NOMO-1 (cell line): ENCODE measurements around the gene PCDHA2.
"Not testable (repeated sequence)": the region's sequence is repeated elsewhere in the genome, so short reads cannot be mapped to it uniquely, and the experiment has no call there.

Experiments
- DNase-seq, 2 experiments: peaks; one replicate each; lab custom pipeline; 2025; ENCODE audit not compliant: unreplicated experiment in 2 of 2; lab: John Stamatoyannopoulos, UW

Gene PCDHA2

GRCh38 chr5:140794595-140795258 lies at the start of gene PCDHA2:
Gene PCDHA2 (plus strand): TSS chr5:140794852.
- no peak for DNase-seq

DNA sequence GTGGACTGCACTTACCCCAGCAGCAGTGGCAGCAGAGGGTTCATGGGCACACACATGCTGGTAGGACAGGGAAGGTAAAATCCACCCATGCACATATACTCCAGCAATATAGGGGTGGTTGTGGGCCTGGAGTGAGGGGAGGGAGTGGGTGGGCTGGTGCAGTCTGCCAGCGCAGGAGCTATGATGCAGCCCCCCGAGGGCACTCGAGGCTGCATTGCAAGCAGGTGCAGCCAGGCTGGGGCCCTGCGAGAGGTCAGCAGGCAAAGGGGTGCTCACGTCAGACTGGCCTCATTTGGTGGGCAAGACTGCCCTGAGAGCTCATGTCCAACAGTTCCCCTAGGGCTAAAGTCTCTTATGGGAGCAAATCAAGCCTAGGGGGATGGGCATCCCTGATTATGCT lies 41.1 kb upstream of the PCDHA2 start:
- DNase-seq: no peak

GRCh38 chr5:140764177-140764973 lies 30.3 kb upstream of the PCDHA2 start:
- no peak for DNase-seq

DNA sequence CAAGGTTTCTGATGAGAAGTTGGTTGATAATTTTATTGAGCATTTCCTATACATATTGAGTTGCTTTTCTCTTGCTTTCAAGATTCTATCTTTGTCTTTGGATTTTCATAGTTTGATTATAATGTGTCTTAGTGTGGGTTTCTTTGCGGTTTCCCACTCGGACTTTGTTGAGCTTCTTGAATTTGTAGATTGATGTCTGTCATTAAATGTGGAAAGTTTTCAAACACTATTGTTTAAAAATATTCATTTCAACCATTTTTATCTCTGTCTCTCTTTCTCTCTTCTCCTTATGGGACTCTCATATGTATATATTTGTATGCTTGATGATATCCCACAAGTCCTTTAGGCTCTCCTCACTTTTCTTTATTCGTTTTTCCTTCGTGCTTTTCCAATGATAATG lies 27.2 kb upstream of the PCDHA2 start:
- no peak for DNase-seq

DNA sequence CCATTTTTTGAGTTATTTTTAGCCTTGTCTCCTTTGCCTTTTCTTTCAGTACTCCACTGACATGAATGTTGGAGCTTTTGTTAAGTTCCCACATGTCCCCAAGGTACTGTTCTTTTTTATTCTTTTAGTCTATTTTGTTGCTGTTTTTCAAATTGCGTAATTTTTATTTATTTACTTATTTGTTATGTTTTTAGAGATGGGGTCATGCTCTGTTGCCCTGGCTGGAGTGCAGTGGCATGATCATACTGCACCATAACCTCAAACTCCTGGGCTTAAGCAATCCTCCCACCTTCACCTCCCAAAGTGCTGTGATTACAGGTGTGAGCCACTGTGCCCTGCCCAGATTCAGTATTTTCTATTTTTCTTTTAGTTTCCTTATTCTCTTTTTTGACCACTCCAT lies 14.1 kb upstream of the PCDHA2 start:
- no peak for DNase-seq

DNA sequence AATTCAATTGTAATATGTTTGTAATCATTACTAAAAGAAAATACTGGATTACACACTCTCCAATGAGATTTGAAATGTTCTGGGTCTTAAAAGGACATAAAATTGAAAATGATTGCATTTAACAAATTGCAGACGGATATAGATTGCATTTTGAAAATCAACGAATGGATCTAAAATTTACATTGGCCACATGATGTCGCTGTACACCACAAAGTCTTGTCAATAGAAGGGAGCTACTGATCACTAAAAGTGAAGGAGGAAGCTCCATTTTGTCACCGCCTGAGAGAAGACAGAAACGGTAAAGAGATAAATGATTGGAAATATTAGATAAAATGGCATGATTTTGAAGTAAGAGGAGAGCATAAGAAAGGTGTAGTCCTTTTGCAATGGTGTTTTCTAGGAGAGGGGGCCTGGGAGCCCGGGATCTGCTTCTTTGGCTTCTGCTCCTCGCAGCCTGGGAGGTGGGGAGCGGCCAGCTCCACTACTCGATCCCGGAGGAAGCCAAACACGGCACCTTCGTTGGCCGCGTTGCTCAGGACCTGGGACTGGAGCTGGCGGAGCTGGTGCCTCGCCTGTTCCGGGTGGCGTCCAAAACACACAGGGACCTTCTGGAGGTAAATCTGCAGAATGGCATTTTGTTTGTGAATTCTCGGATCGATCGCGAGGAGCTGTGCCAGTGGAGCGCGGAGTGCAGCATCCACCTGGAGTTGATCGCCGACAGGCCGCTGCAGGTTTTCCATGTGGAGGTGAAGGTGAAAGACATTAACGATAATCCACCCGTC lies 8.6 kb upstream of the PCDHA2 start, which contains the start of gene PCDHA1:
PCDHA1 (plus strand) TSS at position 236 of the 782 bp plus-strand sequence.
- peak; percentile 12 to 53 for DNase-seq

DNA sequence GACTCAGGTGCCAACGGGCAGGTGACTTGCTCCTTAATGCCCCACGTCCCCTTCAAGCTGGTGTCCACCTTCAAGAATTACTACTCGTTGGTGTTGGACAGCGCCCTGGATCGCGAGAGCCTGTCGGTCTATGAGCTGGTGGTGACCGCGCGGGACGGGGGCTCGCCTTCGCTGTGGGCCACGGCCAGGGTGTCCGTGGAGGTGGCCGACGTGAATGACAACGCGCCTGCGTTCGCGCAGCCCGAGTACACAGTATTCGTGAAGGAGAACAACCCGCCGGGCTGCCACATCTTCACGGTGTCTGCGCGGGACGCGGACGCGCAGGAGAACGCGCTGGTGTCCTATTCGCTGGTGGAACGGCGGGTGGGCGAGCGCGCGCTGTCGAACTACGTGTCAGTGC lies 7.2 kb upstream of the PCDHA2 start:
- not testable (repeated sequence) for DNase-seq

GRCh38 chr5:140787849-140788504 lies 6.7 kb upstream of the PCDHA2 start:
- not testable (repeated sequence) for DNase-seq

GRCh38 chr5:140791089-140791488 lies 3.6 kb upstream of the PCDHA2 start:
- peak; percentile 59 to 82 for DNase-seq

GRCh38 chr5:140795259-140795641 lies 598 bp downstream of the PCDHA2 start:
- no peak for DNase-seq

- not testable (repeated sequence) for DNase-seq
Measured at GRCh38 chr5:140796072-140796717, 1.5 kb downstream of the PCDHA2 start.

DNA sequence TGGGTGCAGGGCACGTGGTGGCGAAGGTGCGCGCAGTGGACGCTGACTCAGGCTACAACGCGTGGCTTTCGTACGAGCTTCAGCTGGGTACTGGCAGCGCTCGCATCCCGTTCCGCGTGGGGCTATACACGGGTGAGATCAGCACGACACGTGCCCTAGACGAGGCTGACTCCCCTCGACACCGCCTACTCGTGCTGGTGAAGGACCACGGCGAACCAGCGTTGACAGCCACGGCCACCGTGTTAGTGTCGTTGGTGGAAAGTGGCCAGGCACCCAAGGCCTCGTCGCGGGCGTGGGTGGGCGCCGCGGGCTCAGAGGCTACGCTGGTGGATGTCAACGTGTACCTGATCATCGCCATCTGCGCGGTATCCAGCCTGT lies 2.1 kb downstream of the PCDHA2 start:
- DNase-seq: no peak

DNA sequence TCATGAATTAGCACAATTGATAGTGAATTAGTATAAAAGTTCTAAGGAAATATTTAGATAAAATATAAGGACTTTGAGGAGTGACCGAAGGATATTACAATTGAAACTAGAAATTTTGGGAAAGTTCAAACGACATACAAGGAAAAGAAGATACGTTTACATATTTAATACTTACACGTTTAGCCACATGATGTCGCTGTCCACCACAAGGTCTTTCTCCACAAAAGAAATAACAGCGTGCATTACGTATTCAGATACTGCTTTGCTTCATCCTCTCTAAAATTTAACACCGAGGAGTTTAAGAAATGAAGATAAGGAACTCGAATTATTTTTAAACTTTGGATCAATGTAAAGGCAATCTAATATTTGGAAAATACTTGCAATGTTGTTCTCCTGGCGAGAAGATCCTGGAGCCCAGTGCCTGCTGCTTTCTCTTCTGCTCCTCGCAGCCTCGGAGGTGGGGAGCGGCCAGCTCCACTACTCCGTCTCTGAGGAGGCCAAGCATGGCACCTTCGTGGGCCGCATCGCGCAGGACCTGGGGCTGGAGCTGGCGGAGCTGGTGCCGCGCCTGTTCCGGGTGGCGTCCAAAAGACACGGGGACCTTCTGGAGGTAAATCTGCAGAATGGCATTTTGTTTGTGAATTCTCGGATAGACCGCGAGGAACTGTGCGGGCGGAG lies 6.3 kb downstream of the PCDHA2 start, which contains the start of gene PCDHA3:
PCDHA3 (plus strand) TSS at position 242 of the 678 bp plus-strand sequence.
- DNase-seq: no peak

DNA sequence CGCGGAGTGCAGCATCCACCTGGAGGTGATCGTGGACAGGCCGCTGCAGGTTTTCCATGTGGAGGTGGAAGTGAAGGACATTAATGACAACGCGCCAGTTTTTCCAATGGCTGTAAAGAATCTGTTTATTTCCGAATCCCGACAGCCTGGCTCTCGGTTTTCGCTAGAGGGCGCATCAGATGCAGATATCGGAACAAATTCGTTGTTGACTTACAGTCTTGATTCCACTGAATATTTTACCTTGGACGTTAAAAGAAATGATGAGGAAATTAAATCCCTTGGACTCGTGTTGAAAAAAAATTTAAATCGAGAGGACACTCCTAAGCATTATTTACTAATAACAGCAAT lies 6.8 kb downstream of the PCDHA2 start:
- no peak for DNase-seq

DNA sequence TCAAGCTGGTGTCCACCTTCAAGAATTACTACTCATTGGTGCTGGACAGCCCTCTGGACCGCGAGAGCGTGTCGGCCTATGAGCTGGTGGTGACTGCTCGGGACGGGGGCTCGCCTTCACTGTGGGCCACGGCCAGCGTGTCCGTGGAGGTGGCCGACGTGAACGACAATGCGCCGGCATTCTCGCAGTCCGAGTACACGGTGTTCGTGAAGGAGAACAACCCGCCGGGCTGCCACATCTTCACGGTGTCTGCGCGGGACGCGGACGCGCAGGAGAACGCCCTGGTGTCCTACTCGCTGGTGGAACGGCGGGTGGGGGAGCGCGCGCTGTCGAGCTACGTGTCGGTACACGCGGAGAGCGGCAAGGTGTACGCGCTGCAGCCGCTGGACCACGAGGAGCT lies 7.7 kb downstream of the PCDHA2 start:
- not testable (repeated sequence) for DNase-seq

- DNase-seq: no peak
Measured at GRCh38 chr5:140802781-140803271, 8.2 kb downstream of the PCDHA2 start.

DNA sequence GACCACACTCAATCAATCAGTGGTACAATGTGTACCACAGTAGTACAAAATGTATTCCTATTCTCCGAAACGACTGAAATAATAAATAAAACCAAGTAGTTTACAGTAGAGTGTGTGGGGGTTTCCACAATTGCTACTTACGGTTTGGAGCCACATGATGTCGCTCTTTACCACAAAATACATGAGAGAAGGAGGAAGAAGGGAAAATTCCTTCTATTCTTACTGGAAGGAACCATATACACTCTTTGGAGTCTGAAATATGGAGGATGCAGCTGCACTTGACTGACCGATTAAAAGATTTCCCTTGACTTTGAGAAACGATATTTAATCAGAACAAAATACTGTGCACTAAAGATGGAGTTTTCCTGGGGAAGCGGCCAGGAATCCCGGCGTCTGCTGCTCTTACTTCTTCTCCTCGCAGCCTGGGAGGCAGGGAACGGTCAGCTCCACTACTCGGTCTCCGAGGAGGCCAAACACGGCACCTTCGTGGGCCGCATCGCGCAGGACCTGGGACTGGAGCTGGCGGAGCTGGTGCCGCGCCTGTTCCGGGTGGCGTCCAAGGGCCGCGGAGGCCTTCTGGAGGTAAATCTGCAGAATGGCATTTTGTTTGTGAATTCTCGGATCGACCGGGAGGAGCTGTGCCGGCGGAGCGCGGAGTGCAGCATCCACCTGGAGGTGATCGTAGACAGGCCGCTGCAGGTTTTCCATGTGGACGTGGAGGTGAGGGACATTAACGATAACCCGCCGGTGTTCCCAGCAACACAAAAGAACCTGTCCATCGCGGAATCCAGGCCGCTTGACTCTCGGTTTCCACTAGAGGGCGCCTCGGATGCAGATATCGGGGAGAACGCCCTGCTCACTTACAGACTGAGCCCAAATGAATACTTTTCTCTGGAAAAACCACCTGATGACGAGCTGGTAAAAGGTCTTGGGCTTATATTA lies 12.5 kb downstream of the PCDHA2 start, which contains the start of gene PCDHA4:
PCDHA4 (plus strand) TSS at position 235 of the 942 bp plus-strand sequence.
- DNase-seq: no peak

DNA sequence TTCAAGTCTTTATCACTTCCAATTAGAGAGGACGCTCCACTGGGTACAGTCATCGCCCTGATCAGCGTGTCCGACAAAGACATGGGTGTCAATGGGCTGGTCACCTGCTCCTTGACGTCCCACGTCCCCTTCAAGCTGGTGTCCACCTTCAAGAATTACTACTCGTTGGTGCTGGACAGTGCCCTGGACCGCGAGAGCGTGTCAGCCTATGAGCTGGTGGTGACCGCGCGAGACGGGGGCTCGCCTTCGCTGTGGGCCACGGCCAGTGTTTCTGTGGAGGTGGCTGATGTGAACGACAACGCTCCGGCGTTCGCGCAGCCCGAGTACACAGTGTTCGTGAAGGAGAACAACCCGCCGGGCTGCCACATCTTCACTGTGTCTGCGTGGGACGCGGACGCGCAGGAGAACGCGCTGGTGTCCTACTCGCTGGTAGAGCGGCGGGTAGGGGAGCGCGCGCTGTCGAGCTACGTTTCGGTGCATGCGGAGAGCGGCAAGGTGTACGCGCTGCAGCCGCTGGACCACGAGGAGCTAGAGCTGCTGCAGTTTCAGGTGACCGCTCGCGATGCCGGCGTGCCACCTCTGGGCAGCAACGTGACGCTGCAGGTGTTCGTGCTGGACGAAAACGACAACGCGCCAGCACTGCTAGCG lies 13.7 kb downstream of the PCDHA2 start:
- not testable (repeated sequence) for DNase-seq
